Endothelial cell of umbilical vein (primary cell): ENCODE measurements around the gene C1QTNF4. TPM values are rescaled to one million over a fixed set of nuclear protein-coding genes. Genes with fewer than 3 reads are reported as not detected.

ENCODE experiments used
- BruUV-seq: library from RNA; stranded (reverse); fragments of 400-500 nt; replicated peaks from 2 replicates; lab custom pipeline; 2021; lab: Mats Ljungman, UMichigan
- CTCF ChIA-PET: fragments of 300-600, 350-600 bp; sonication (Branson Sonifier 250); formaldehyde crosslinking; loops from one replicate; lab custom pipeline; 2021; ENCODE audit warnings: antibody characterized with exemption, inconsistent platforms; lab: Charles Lee
- POLR2A ChIA-PET: fragments of 300-600, 350-600 bp; sonication (Branson Sonifier 250); formaldehyde crosslinking; loops from one replicate; lab custom pipeline; 2021; ENCODE audit warnings: antibody characterized with exemption, inconsistent platforms; lab: Charles Lee
- DNase-seq: peaks from one replicate; pipeline ENCODE4 v3.0.0-alpha.2; 2011; ENCODE audit warnings: low read depth, low spot score
- FAIRE-seq: peaks from 2 replicates; lab custom pipeline; 2011; peaks lifted over from hg19 to GRCh38; lab: Jason Lieb, UNC
- H2AFZ ChIP-seq: 2 replicates; pipeline ENCODE4 v1.6.0; 2012; ENCODE audit warnings: low read depth, low read length, control low read depth, inconsistent platforms
- H3K27ac ChIP-seq: 2 replicates; pipeline ENCODE4 v1.5.1; 2011; ENCODE audit warnings: low read depth, mild to moderate bottlenecking, control low read depth, low read length, moderate library complexity; ENCODE audit not compliant: insufficient read depth
- H3K27me3 ChIP-seq, 2 experiments: 2 replicates each; pipeline versions ENCODE4 v1.6.0 to v1.6.1; 2011; ENCODE audit warnings: low read length in 2 of 2, mixed read lengths in 1 of 2; ENCODE audit not compliant: control insufficient read depth in 2 of 2, insufficient read depth in 2 of 2
- H3K36me3 ChIP-seq, 2 experiments: 2 replicates in 1 of 2; 3 replicates in 1 of 2; pipeline ENCODE4 v1.5.1; 2011; ENCODE audit warnings: low read length in 2 of 2, mild to moderate bottlenecking in 1 of 2, moderate library complexity in 1 of 2; ENCODE audit not compliant: control insufficient read depth in 2 of 2, insufficient read depth in 2 of 2; ENCODE audit errors: extremely low read depth in 1 of 2
- H3K4me1 ChIP-seq: 3 replicates; pipeline ENCODE4 v1.5.1; 2011; ENCODE audit warnings: mild to moderate bottlenecking, low read length; ENCODE audit not compliant: control insufficient read depth, insufficient read depth; ENCODE audit errors: extremely low read depth
- H3K4me2 ChIP-seq: 2 replicates; pipeline ENCODE4 v1.6.1; 2011; ENCODE audit warnings: low read length, control low read depth, mixed read lengths; ENCODE audit not compliant: insufficient read depth
- H3K4me3 ChIP-seq, 3 experiments: fragments of 200-600 bp in 1 of 3; sonication (generic), shearing (Covaris generic) in 1 of 3; replicated peaks in 1 of 3; 2 replicates each; pipeline ENCODE4 v1.5.1; 2011 to 2016; ENCODE audit warnings: control low read depth in 3 of 3, low read length in 3 of 3, mild to moderate bottlenecking in 2 of 3, inconsistent platforms in 1 of 3, low read depth in 1 of 3, moderate library complexity in 1 of 3; ENCODE audit not compliant: insufficient read depth in 1 of 3
- H3K79me2 ChIP-seq: 2 replicates; pipeline ENCODE4 v1.6.0; 2012; ENCODE audit warnings: low read length, inconsistent platforms; ENCODE audit not compliant: control insufficient read depth, insufficient read depth
- H3K9ac ChIP-seq: replicated peaks from 2 replicates; pipeline ENCODE3; 2011; ENCODE audit warnings: low read length, control low read depth; ENCODE audit not compliant: insufficient read depth; ENCODE audit errors: extremely low read depth
- H3K9me1 ChIP-seq: replicated peaks from 3 replicates; pipeline ENCODE4 v1.6.0; 2011; ENCODE audit warnings: mild to moderate bottlenecking, low read length; ENCODE audit not compliant: control insufficient read depth, insufficient read depth; ENCODE audit errors: extremely low read depth
- H3K9me3 ChIP-seq: replicated peaks from 2 replicates; pipeline ENCODE4 v1.5.1; 2012; ENCODE audit warnings: low read length, inconsistent platforms; ENCODE audit not compliant: control insufficient read depth, insufficient read depth
- H4K20me1 ChIP-seq: replicated peaks from 2 replicates; pipeline ENCODE3; 2011; ENCODE audit warnings: mild to moderate bottlenecking, low read length; ENCODE audit not compliant: control insufficient read depth, insufficient read depth; ENCODE audit errors: extremely low read depth
- CTCF ChIP-seq, 2 donors: IDR thresholded peaks; 1 replicate in 1 of 2; 2 replicates in 1 of 2; pipeline ENCODE4 v1.5.1; 2011; ENCODE audit warnings: low read length in 2 of 2, mild to moderate bottlenecking in 2 of 2, moderate library complexity in 2 of 2, control low read depth in 1 of 2, inconsistent platforms in 1 of 2, low read depth in 1 of 2; ENCODE audit not compliant: insufficient read depth in 1 of 2; ENCODE audit errors: extremely low read depth in 1 of 2
- EZH2 ChIP-seq: IDR thresholded peaks from 2 replicates; pipeline ENCODE4 v1.6.1; 2012; ENCODE audit warnings: borderline replicate concordance, low read depth, mild to moderate bottlenecking, moderate library complexity, low read length, inconsistent platforms; ENCODE audit not compliant: severe bottlenecking
- FOS ChIP-seq: IDR thresholded peaks from 2 replicates; pipeline ENCODE4 v1.6.1; 2011; ENCODE audit warnings: mild to moderate bottlenecking, low read length, moderate library complexity, borderline replicate concordance; ENCODE audit not compliant: insufficient read depth
- GATA2 ChIP-seq: IDR thresholded peaks from 2 replicates; pipeline ENCODE4 v1.7.0; 2011; ENCODE audit warnings: low read depth, mild to moderate bottlenecking, moderate library complexity, mixed read lengths, low read length; ENCODE audit not compliant: insufficient read length, insufficient read depth
- JUN ChIP-seq: IDR thresholded peaks from 2 replicates; pipeline ENCODE4 v1.6.1; 2011; ENCODE audit warnings: borderline replicate concordance, low read depth; ENCODE audit not compliant: insufficient read length, insufficient read depth
- MAX ChIP-seq: IDR thresholded peaks from 2 replicates; pipeline ENCODE4 v1.6.1; 2011; ENCODE audit not compliant: insufficient read depth, insufficient read length
- MYC ChIP-seq: IDR thresholded peaks from one replicate; pipeline ENCODE4 v1.6.1; 2011; ENCODE audit warnings: mild to moderate bottlenecking, low read depth, low read length
- POLR2A ChIP-seq: IDR thresholded peaks from 2 replicates; pipeline ENCODE4 v1.6.1; 2012; ENCODE audit warnings: low read depth, mild to moderate bottlenecking, control low read depth, low read length
- POLR2AphosphoS5 ChIP-seq: IDR thresholded peaks from 2 replicates; pipeline ENCODE4 v1.6.1; 2012; ENCODE audit warnings: low read depth, mild to moderate bottlenecking, control low read depth, low read length, moderate library complexity; ENCODE audit not compliant: insufficient read depth
- dilution Hi-C: fragments of 300-500 bp; cut with MboI; formaldehyde crosslinking; loops from one replicate; pipeline ENCODE4 v1.15.0; 2019; ENCODE audit warnings: low sequenced_read_pairs; ENCODE audit not compliant: extremely low pct_ligation_motif_present
- intact Hi-C: fragments of 100-400 bp; cut with micrococcal nuclease; formaldehyde crosslinking; loops from one replicate; pipeline ENCODE4 v1.10.0; 2022
- polyA plus RNA-seq, 4 experiments: library from polyadenylated mRNA; depleted of rRNA in 3 of 4; stranded (reverse) in 3 of 4; unstranded in 1 of 4; fragments of >200 nt; gene quantifications; 2 replicates each; pipeline versions ENCODE4 v1.2.1 to v1.2.3, GENCODE V29; 2011 to 2012; ENCODE audit warnings: missing spikeins in 1 of 4
- total RNA-seq: library from RNA; stranded (reverse); gene quantifications from 2 replicates; pipeline ENCODE4 v1.2.3, GENCODE V29; 2021

The C1QTNF4 gene
- total and polyA plus RNA-seq, 2 donors (not counting 3 experiments of a cell fraction or from before 2014, with no cell fraction given), result 1.7 to 5.4 TPM

GRCh38 chr11:47569646-47570045 is 24.6 kb downstream of the C1QTNF4 start:
- no peaks in the 10 kb centered on the region for H3K9me1 ChIP-seq
- ChIA-PET POLR2A (no interaction called here), CTCF (no interaction called here)
- H4K20me1 ChIP-seq, result peaks cover 3% of the 10 kb centered on the region
- TF ChIP-seq FOS, result no peak
- no peak for TF ChIP-seq JUN
- no peak for TF ChIP-seq EZH2
- no peak for TF ChIP-seq POLR2A
- no peak for TF ChIP-seq CTCF (IDR thresholded peaks at IDR 0.05; ENCODE audit: extremely low read depth in 1 of 2, insufficient read depth in 1 of 2, low read depth in 1 of 2, low read length in 2 of 2)
- no peak for TF ChIP-seq GATA2
- no peak for TF ChIP-seq MYC
- no peak for TF ChIP-seq POLR2AphosphoS5
- TF ChIP-seq MAX, result no peak
- H3K27me3 ChIP-seq, result no peaks in the 10 kb centered on the region
- H3K79me2 ChIP-seq, result peaks cover 38% of the 10 kb centered on the region
- H3K27ac ChIP-seq, result no peak overlapping the region
- H3K9ac ChIP-seq, result no peak overlapping the region
- H3K4me2 ChIP-seq, result no peak overlapping the region
- dilution Hi-C loops (no loop called here), intact Hi-C loops (no loop called here)
- H3K9me3 ChIP-seq, result no peaks in the 10 kb centered on the region
- no peak overlapping the region for H3K4me3 ChIP-seq
- no peak overlapping the region for H2AFZ ChIP-seq
- no peak for DNase-seq
- FAIRE-seq, result no peak
- H3K36me3 ChIP-seq, result peaks cover 8 to 15% of the 10 kb centered on the region in 2 experiments
- peaks cover 12% of the 10 kb centered on the region for H3K4me1 ChIP-seq
- BruUV-seq, result no TSS peak
